Right kidney (tissue), 9 donors: ENCODE data around the gene CMC1.
"Not testable (repeated sequence)": the region's sequence is repeated elsewhere in the genome, so short reads cannot be mapped to it uniquely, and the experiment has no call there.

Source experiments
- DNase-seq: peaks from one replicate; pipeline ENCODE4 v3.0.0-alpha.2; 2016
- long read RNA-seq, 8 donors: transcript quantifications; one replicate each; lab custom pipeline, GENCODE V29; 2026

Gene CMC1
- long read RNA-seq, donor 1, full-length matches to known transcripts: 44 of 44 reads
- long read RNA-seq, donor 1, partial matches to known transcripts: 0 of 44 reads
- long read RNA-seq, donor 1, other reads (novel, unspliced or antisense): 0 of 44 reads
- long read RNA-seq, donor 2, full-length matches to known transcripts: 23 of 23 reads
- long read RNA-seq, donor 2, partial matches to known transcripts: 0 of 23 reads
- long read RNA-seq, donor 2, other reads (novel, unspliced or antisense): 0 of 23 reads
- long read RNA-seq, donor 3, full-length matches to known transcripts: 19 of 19 reads
- long read RNA-seq, donor 3, partial matches to known transcripts: 0 of 19 reads
- long read RNA-seq, donor 3, other reads (novel, unspliced or antisense): 0 of 19 reads
- long read RNA-seq, donor 4, full-length matches to known transcripts: 19 of 19 reads
- long read RNA-seq, donor 4, partial matches to known transcripts: 0 of 19 reads
- long read RNA-seq, donor 4, other reads (novel, unspliced or antisense): 0 of 19 reads
- long read RNA-seq, donor 5, full-length matches to known transcripts: 31 of 82 reads
- long read RNA-seq, donor 5, partial matches to known transcripts: 12 of 82 reads
- long read RNA-seq, donor 5, other reads (novel, unspliced or antisense): 39 of 82 reads
- long read RNA-seq, donor 6, full-length matches to known transcripts: 31 of 80 reads
- long read RNA-seq, donor 6, partial matches to known transcripts: 23 of 80 reads
- long read RNA-seq, donor 6, other reads (novel, unspliced or antisense): 26 of 80 reads
- long read RNA-seq, donor 7, full-length matches to known transcripts: 42 of 102 reads
- long read RNA-seq, donor 7, partial matches to known transcripts: 19 of 102 reads
- long read RNA-seq, donor 7, other reads (novel, unspliced or antisense): 41 of 102 reads
- long read RNA-seq, donor 8, full-length matches to known transcripts: 42 of 42 reads
- long read RNA-seq, donor 8, partial matches to known transcripts: 0 of 42 reads
- long read RNA-seq, donor 8, other reads (novel, unspliced or antisense): 0 of 42 reads

GRCh38 chr3:28241221-28242160 is at the start of gene CMC1:
Gene CMC1, plus strand, starts transcription at chr3:28241619. Its CDS starts 175 bp downstream, at chr3:28241794.
- DNase-seq: peak; percentile 85

- no peak for DNase-seq
These were observed 43.3 kb upstream of the CMC1 start for GRCh38 chr3:28198161-28198560.

GRCh38 chr3:28198974-28199373 is 42.4 kb upstream of the CMC1 start:
- DNase-seq: no peak

GRCh38 chr3:28199643-28200042 is 41.8 kb upstream of the CMC1 start:
- not testable (repeated sequence) for DNase-seq

GRCh38 chr3:28200366-28200848 is 41.0 kb upstream of the CMC1 start:
- peak; percentile 4 for DNase-seq

- no peak for DNase-seq
These were observed 34.9 kb upstream of the CMC1 start for GRCh38 chr3:28206479-28206878.

GRCh38 chr3:28207000-28207733 is 34.3 kb upstream of the CMC1 start:
- DNase-seq: no peak

- no peak for DNase-seq
These were observed 30.3 kb upstream of the CMC1 start for GRCh38 chr3:28210968-28211713.

GRCh38 chr3:28212681-28213080 is 28.7 kb upstream of the CMC1 start:
- DNase-seq: no peak

- DNase-seq: no peak
These were observed 26.0 kb upstream of the CMC1 start for GRCh38 chr3:28215407-28215806.

- no peak for DNase-seq
These were observed 23.1 kb upstream of the CMC1 start for GRCh38 chr3:28218071-28218916.

GRCh38 chr3:28218917-28219198 is 22.6 kb upstream of the CMC1 start:
- DNase-seq: no peak

- no peak for DNase-seq
These were observed 17.0 kb upstream of the CMC1 start for GRCh38 chr3:28224430-28224829.

- DNase-seq: no peak
These were observed 15.4 kb upstream of the CMC1 start for GRCh38 chr3:28226020-28226419.

- no peak for DNase-seq
These were observed 12.8 kb upstream of the CMC1 start for GRCh38 chr3:28228623-28229022.

GRCh38 chr3:28232659-28233058 is 8.8 kb upstream of the CMC1 start:
- DNase-seq: no peak

- no peak for DNase-seq
These were observed 7.0 kb upstream of the CMC1 start for GRCh38 chr3:28234454-28234853.

- no peak for DNase-seq
These were observed 2.3 kb upstream of the CMC1 start for GRCh38 chr3:28239108-28239507.

- DNase-seq: peak; percentile 26
These were observed 978 bp upstream of the CMC1 start for GRCh38 chr3:28240441-28240840.
